Measurements from ENCODE around the gene MCEMP1.

DNA sequence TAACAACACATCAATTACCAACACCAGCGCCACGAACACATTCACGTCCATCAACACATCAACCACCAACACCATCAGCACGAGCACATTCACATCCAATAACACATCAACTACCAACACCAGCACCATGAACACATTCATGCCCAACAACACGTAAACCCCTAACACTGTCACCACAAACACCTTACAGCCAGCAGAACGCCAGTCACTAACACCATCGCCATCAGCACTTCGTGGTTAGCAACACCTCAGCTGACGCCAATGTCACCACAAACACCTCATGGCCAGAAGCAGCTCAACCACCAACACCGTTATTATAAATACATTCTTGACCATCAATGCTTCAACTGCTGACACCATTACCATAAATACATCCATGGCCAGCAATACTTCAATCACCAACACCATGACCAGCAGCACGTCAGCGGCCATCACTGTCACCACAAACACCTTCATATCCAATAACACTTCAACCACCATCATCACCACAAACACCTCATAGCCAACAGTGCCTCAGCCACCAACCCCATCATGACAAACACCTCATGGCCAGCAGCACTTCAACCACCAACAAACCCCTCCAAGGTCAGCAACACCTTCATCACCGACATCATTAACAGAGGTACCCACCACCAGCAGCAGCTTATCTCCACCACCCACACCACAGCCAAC lies 15.7 kb downstream of the MCEMP1 start:
- no peak for TF ChIP-seq CTCF (IDR thresholded peaks at IDR 0.05)
- TF ChIP-seq EZH2 (IDR thresholded peaks at IDR 0.05), result no peak
- no peak for TF ChIP-seq EZH2phosphoT487 (IDR thresholded peaks at IDR 0.05)

Measured in neural progenitor cell (in vitro differentiated cells).